ENCODE measurements around the gene RAP1GDS1. TPM values are rescaled to one million over a fixed set of nuclear protein-coding genes. Genes with fewer than 3 reads are reported as not detected.

RAP1GDS1 gene
- total RNA-seq, 2 experiments from 2014 or later = 22.3 to 25.2 TPM

DNA sequence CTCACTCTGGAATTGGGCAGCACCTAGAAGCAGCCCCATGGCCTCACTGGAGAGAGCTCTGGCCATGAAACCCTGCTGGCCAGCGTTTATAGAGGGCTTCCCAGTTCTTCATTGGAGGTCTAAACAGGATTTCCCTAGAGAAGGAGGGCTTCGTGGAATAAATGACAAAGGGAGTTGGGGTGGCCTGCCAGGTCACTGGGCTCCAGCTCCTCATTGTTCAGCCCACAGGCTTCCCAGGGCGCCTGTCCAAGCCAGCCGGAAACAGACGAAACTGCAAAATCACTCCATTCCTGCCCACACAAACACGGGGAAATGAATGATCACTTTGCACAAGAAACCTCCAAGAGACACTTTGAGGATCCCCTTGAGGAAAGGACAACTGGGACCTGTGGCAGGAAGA is 207.5 kb downstream of the RAP1GDS1 start:
- Mint-ChIP-seq H3K9me3 (no peaks in the 10 kb centered on the region), H3K36me3 (ENCODE audit: low read depth) (peaks cover 22% of the 10 kb centered on the region), H3K4me1 (ENCODE audit: low read depth) (peaks cover 24% of the 10 kb centered on the region), H3K27ac (no peak overlapping the region), H3K27me3 (no peaks in the 10 kb centered on the region), H3K4me3 (no peak overlapping the region)
- Histone ChIP-seq H3K27ac (ENCODE audit: low read depth in 1 of 2, low read length in 2 of 2) (no peak overlapping the region), H3K9me3 (ENCODE audit: control insufficient read depth in 1 of 2, insufficient read depth in 1 of 2, low read length in 2 of 2) (no peaks in the 10 kb centered on the region), H3K4me3 (ENCODE audit: low read length) (no peak overlapping the region), H3K4me1 (ENCODE audit: insufficient read depth, low read length) (peaks cover 18% of the 10 kb centered on the region), H3K27me3 (ENCODE audit: control insufficient read depth in 1 of 2, insufficient read depth in 2 of 2, low read length in 2 of 2) (no peaks in the 10 kb centered on the region), H3K36me3 (ENCODE audit: insufficient read depth, low read length) (peaks cover 3% of the 10 kb centered on the region)
- ChIA-PET CTCF (interaction anchor here (1.7 kb wide), 1 partner anchor 526 kb away, joined by 14 read pairs; the partner anchor contains the start of gene METAP1), POLR2A (interaction anchor here (0.7 kb wide), 1 partner anchor 298 kb away, joined by 4 read pairs; no protein-coding TSS in a partner anchor)
- intact Hi-C loops (cut with DNase I, micrococcal nuclease) = loop anchor here (1.0 to 5.0 kb wide), 5 partner anchors 358 to 994 kb away; partner anchors contain the start of genes EIF4E (in 1 of the 2) and METAP1 (in 1 of the 2)
- TF ChIP-seq CTCF (IDR thresholded peaks at IDR 0.05) = no peak
- ATAC-seq (ENCODE audit: poor library complexity) (no peak), DNase-seq (no peak)

- Histone ChIP-seq H3K9me3 (ENCODE audit: control insufficient read depth in 1 of 2, insufficient read depth in 1 of 2, low read length in 2 of 2) (no peaks in the 10 kb centered on the region), H3K4me3 (ENCODE audit: low read length) (no peak overlapping the region), H3K4me1 (ENCODE audit: insufficient read depth, low read length) (peaks cover 18% of the 10 kb centered on the region), H3K27me3 (ENCODE audit: control insufficient read depth in 1 of 2, insufficient read depth in 2 of 2, low read length in 2 of 2) (no peaks in the 10 kb centered on the region), H3K36me3 (ENCODE audit: insufficient read depth, low read length) (peaks cover 3% of the 10 kb centered on the region), H3K27ac (ENCODE audit: low read depth in 1 of 2, low read length in 2 of 2) (no peak overlapping the region)
- Mint-ChIP-seq H3K4me3 (no peak overlapping the region), H3K9me3 (no peaks in the 10 kb centered on the region), H3K27me3 (no peaks in the 10 kb centered on the region), H3K27ac (no peak overlapping the region), H3K4me1 (ENCODE audit: low read depth) (peaks cover 24% of the 10 kb centered on the region), H3K36me3 (ENCODE audit: low read depth) (peaks cover 24% of the 10 kb centered on the region)
- DNase-seq (no peak), ATAC-seq (ENCODE audit: poor library complexity) (no peak)
- no peak for TF ChIP-seq CTCF (IDR thresholded peaks at IDR 0.05)
- intact Hi-C loops (cut with DNase I, micrococcal nuclease) = loop anchor here (1.0 to 5.0 kb wide), 5 partner anchors 357 to 993 kb away; partner anchors contain the start of genes EIF4E (in 1 of the 2) and METAP1 (in 1 of the 2)
- ChIA-PET CTCF (no interaction called here), POLR2A (no interaction called here)
Observed at GRCh38 chr4:98469771-98470170, 208.6 kb downstream of the RAP1GDS1 start.

DNA sequence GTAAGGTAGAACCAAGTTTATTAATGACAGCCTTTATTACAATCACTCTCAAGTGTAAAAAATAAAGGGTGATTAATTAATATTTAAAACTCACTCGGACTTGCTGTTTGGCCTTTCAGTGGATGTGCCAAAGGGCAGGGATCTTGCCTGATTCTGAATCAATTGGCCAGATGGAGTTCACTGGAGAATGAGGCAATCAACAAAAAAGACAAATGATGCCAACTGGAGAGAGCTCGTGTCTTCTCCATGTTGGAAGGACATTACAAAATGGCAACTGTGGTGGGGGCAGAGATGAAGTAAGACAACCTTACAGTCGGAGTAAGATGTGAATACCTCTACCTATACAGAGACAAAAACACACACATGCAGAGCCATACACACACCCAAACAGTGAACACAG is 209.2 kb downstream of the RAP1GDS1 start:
- ChIA-PET CTCF (no interaction called here), POLR2A (no interaction called here)
- no peak for ATAC-seq (ENCODE audit: poor library complexity)
- Histone ChIP-seq H3K9me3 (ENCODE audit: control insufficient read depth in 1 of 2, insufficient read depth in 1 of 2, low read length in 2 of 2) (no peaks in the 10 kb centered on the region), H3K36me3 (ENCODE audit: insufficient read depth, low read length) (peaks cover 8% of the 10 kb centered on the region), H3K4me1 (ENCODE audit: insufficient read depth, low read length) (peaks cover 18% of the 10 kb centered on the region), H3K27ac (ENCODE audit: low read depth in 1 of 2, low read length in 2 of 2) (no peak overlapping the region), H3K27me3 (ENCODE audit: control insufficient read depth in 1 of 2, insufficient read depth in 2 of 2, low read length in 2 of 2) (no peaks in the 10 kb centered on the region), H3K4me3 (ENCODE audit: low read length) (no peak overlapping the region)
- Mint-ChIP-seq H3K27me3 (no peaks in the 10 kb centered on the region), H3K4me1 (ENCODE audit: low read depth) (peaks cover 24% of the 10 kb centered on the region), H3K9me3 (no peaks in the 10 kb centered on the region), H3K27ac (no peak overlapping the region), H3K36me3 (ENCODE audit: low read depth) (peaks cover 30% of the 10 kb centered on the region), H3K4me3 (no peak overlapping the region)
- no peak for TF ChIP-seq CTCF (IDR thresholded peaks at IDR 0.05)
- no peak for DNase-seq
- intact Hi-C loops (cut with DNase I, micrococcal nuclease) = no loop called here

All from CD4-positive, alpha-beta T cell (primary cell).